ENCODE results near the gene PITPNB.

- TF ChIP-seq CTCF (IDR thresholded peaks at IDR 0.05 in 4 of 5, conservative IDR thresholded peaks at IDR 0.05 in 1 of 5) (no peak), POLR2A (IDR thresholded peaks at IDR 0.05) (no peak)
Measured at GRCh38 chr22:27888310-27888709, 30.7 kb downstream of the PITPNB start.

All from gastrocnemius medialis (tissue), 4 donors.